SK-N-SH treated with all-trans-retinoic acid at 6 μM for 48 hours (cell line): ENCODE results near the gene OR5T1.

Experiments
- ATAC-seq: fragments of 200-7000 bp; cut with Tn5 transposase; 3 replicates; pipeline ENCODE4 v1.9.1; 2020; ENCODE audit warnings: mild to moderate bottlenecking, moderate library complexity
- ARNTL ChIP-seq: fragments of 450-650 bp; formaldehyde crosslinking; IDR thresholded peaks from 2 replicates; pipeline ENCODE4 v1.5.0; 2020; ENCODE audit warnings: low read depth, mild to moderate bottlenecking, moderate library complexity, borderline replicate concordance
- BACH2 ChIP-seq: fragments of 250-450 bp; sonication (Bioruptor Pico); IDR thresholded peaks from 2 replicates; pipeline ENCODE4 v1.9.0; 2021; ENCODE audit warnings: mild to moderate bottlenecking, borderline replicate concordance
- CSDC2 ChIP-seq: fragments of 250-450 bp; sonication (Bioruptor Pico); IDR thresholded peaks from 2 replicates; pipeline ENCODE4 v1.5.0; 2020; ENCODE audit warnings: mild to moderate bottlenecking, moderate library complexity
- ESRRG ChIP-seq: fragments of 250-450 bp; sonication (Bioruptor Pico); IDR thresholded peaks from 2 replicates; pipeline ENCODE4 v1.6.1; 2021; ENCODE audit warnings: mild to moderate bottlenecking
- ISL1 ChIP-seq: fragments of 250-450 bp; sonication (Bioruptor Pico); IDR thresholded peaks from 2 replicates; pipeline ENCODE4 v2.1.2; 2022; ENCODE audit warnings: mild to moderate bottlenecking, moderate library complexity
- OSR1 ChIP-seq: fragments of 250-450 bp; sonication (Bioruptor Pico); IDR thresholded peaks from 2 replicates; pipeline ENCODE4 v1.8.0; 2022; ENCODE audit warnings: moderate library complexity, mild to moderate bottlenecking, inconsistent platforms
- PATZ1 ChIP-seq: fragments of 250-450 bp; sonication (Bioruptor Pico); IDR thresholded peaks from 2 replicates; pipeline ENCODE4 v1.8.0; 2020; ENCODE audit warnings: mild to moderate bottlenecking, moderate library complexity, borderline replicate concordance
- POU6F1 ChIP-seq: fragments of 250-450 bp; sonication (Bioruptor Pico); IDR thresholded peaks from 2 replicates; pipeline ENCODE4 v1.8.0; 2021; ENCODE audit warnings: low read depth, mild to moderate bottlenecking, moderate library complexity, borderline replicate concordance
- RARB ChIP-seq: fragments of 250-450 bp; sonication (Bioruptor Pico); IDR thresholded peaks from 2 replicates; pipeline ENCODE4 v1.8.0; 2021; ENCODE audit warnings: mild to moderate bottlenecking, moderate library complexity
- SNAI2 ChIP-seq: fragments of 250-450 bp; sonication (Bioruptor Pico); IDR thresholded peaks from 2 replicates; pipeline ENCODE4 v1.5.0; 2020; ENCODE audit warnings: mild to moderate bottlenecking, moderate library complexity
- TCF4 ChIP-seq: fragments of 250-450 bp; sonication (Bioruptor Pico); IDR thresholded peaks from 2 replicates; pipeline ENCODE4 v1.8.0; 2021; ENCODE audit warnings: mild to moderate bottlenecking, moderate library complexity, borderline replicate concordance
- ZC3H10 ChIP-seq: fragments of 250-450 bp; sonication (Bioruptor Pico); IDR thresholded peaks from 2 replicates; pipeline ENCODE4 v1.5.1; 2021; ENCODE audit warnings: mild to moderate bottlenecking, moderate library complexity
- ZFP3 ChIP-seq: fragments of 250-450 bp; sonication (Bioruptor Pico); IDR thresholded peaks from 2 replicates; pipeline ENCODE4 v1.5.0; 2020; ENCODE audit warnings: mild to moderate bottlenecking, moderate library complexity
- ZFP30 ChIP-seq: fragments of 450-650 bp; formaldehyde crosslinking; IDR thresholded peaks from 2 replicates; pipeline ENCODE4 v1.5.0; 2022; ENCODE audit warnings: mild to moderate bottlenecking, moderate library complexity
- ZNF565 ChIP-seq: fragments of 450-650 bp; formaldehyde crosslinking; conservative IDR thresholded peaks from 2 replicates; pipeline ENCODE4 v1.5.0; 2020; ENCODE audit warnings: low read depth, mild to moderate bottlenecking, moderate library complexity
- ZNF70 ChIP-seq: fragments of 450-650 bp; formaldehyde crosslinking; IDR thresholded peaks from 2 replicates; pipeline ENCODE4 v1.5.0; 2020; ENCODE audit warnings: mild to moderate bottlenecking, moderate library complexity
- ZNF8 ChIP-seq: fragments of 450-650 bp; formaldehyde crosslinking; IDR thresholded peaks from 2 replicates; pipeline ENCODE4 v1.5.0; 2020; ENCODE audit warnings: mild to moderate bottlenecking, moderate library complexity
- TF ChIP-seq, protein P1 (sequence below): fragments of 250-450 bp; sonication (Bioruptor Pico); IDR thresholded peaks from 2 replicates; pipeline ENCODE4 v1.5.1; 2021; ENCODE audit warnings: mild to moderate bottlenecking, moderate library complexity
- TF ChIP-seq, protein P2 (sequence below): fragments of 250-450 bp; sonication (Bioruptor Pico); IDR thresholded peaks from 2 replicates; pipeline ENCODE4 v1.5.1; 2020; ENCODE audit warnings: low read depth, mild to moderate bottlenecking, moderate library complexity
- TF ChIP-seq, protein P3 (sequence below): fragments of 250-450 bp; sonication (Bioruptor Pico); IDR thresholded peaks from 2 replicates; pipeline ENCODE4 v1.5.0; 2020; ENCODE audit warnings: mild to moderate bottlenecking, moderate library complexity

OR5T1 gene

GRCh38 chr11:56273854-56274253 is at the start of gene OR5T1:
Gene OR5T1, plus strand, starts transcription at chr11:56274154. Its CDS starts 1,485 bp downstream, at chr11:56275639.
- no peak for TF ChIP-seq OSR1 (CRISPR knock-in tag)
- TF ChIP-seq, protein P1, sequence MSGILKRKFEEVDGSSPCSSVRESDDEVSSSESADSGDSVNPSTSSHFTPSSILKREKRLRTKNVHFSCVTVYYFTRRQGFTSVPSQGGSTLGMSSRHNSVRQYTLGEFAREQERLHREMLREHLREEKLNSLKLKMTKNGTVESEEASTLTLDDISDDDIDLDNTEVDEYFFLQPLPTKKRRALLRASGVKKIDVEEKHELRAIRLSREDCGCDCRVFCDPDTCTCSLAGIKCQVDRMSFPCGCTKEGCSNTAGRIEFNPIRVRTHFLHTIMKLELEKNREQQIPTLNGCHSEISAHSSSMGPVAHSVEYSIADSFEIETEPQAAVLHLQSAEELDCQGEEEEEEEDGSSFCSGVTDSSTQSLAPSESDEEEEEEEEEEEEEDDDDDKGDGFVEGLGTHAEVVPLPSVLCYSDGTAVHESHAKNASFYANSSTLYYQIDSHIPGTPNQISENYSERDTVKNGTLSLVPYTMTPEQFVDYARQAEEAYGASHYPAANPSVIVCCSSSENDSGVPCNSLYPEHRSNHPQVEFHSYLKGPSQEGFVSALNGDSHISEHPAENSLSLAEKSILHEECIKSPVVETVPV (CRISPR knock-in tag) = no peak
- no peak for TF ChIP-seq ISL1
- TF ChIP-seq SNAI2 (CRISPR knock-in tag) = no peak
- no peak for TF ChIP-seq CSDC2
- no peak for TF ChIP-seq ESRRG (CRISPR knock-in tag)
- TF ChIP-seq PATZ1 (CRISPR knock-in tag) = no peak
- no peak for TF ChIP-seq ZNF565 (CRISPR knock-in tag)
- TF ChIP-seq ZNF70 = no peak
- no peak for TF ChIP-seq ARNTL (CRISPR knock-in tag)
- TF ChIP-seq, protein P2, sequence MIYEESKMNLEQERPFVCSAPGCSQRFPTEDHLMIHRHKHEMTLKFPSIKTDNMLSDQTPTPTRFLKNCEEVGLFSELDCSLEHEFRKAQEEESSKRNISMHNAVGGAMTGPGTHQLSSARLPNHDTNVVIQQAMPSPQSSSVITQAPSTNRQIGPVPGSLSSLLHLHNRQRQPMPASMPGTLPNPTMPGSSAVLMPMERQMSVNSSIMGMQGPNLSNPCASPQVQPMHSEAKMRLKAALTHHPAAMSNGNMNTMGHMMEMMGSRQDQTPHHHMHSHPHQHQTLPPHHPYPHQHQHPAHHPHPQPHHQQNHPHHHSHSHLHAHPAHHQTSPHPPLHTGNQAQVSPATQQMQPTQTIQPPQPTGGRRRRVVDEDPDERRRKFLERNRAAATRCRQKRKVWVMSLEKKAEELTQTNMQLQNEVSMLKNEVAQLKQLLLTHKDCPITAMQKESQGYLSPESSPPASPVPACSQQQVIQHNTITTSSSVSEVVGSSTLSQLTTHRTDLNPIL (CRISPR knock-in tag) = no peak
- no peak for TF ChIP-seq POU6F1 (CRISPR knock-in tag)
- no peak for ATAC-seq

DNA sequence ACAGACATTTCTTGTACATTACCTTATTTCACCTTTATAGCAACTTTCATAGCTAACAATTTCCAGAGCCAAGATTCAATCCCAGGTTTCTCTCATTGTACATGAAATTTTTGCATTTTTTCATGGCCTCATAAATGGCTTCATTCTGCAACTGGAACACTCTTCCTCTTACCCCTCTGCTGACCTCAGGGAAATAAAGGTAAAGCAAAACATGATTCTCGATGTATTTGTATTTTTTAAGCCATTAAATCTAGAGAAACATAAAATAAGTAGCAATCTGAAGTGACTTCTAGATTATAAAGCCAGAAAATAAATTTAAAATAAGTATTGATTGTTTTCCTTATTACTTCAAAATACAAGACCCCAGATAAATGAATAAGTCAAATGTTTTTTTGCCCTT is 39.8 kb upstream of the OR5T1 start, which contains the start of gene OR5T2:
Gene OR5T2, minus strand, starts transcription at position 101 of the 400 bp plus-strand sequence. CDS start 1,193 bp downstream, outside the sequence.
- TF ChIP-seq ZNF8 (no peak), ZNF70 (no peak), TCF4 (no peak), POU6F1 (CRISPR knock-in tag) (no peak), ISL1 (no peak), ZNF565 (CRISPR knock-in tag) (no peak), ESRRG (CRISPR knock-in tag) (no peak), ZC3H10 (CRISPR knock-in tag) (no peak), RARB (CRISPR knock-in tag) (no peak), BACH2 (no peak), ZFP3 (CRISPR knock-in tag) (no peak), ZFP30 (CRISPR knock-in tag) (no peak)
- TF ChIP-seq, protein P3, sequence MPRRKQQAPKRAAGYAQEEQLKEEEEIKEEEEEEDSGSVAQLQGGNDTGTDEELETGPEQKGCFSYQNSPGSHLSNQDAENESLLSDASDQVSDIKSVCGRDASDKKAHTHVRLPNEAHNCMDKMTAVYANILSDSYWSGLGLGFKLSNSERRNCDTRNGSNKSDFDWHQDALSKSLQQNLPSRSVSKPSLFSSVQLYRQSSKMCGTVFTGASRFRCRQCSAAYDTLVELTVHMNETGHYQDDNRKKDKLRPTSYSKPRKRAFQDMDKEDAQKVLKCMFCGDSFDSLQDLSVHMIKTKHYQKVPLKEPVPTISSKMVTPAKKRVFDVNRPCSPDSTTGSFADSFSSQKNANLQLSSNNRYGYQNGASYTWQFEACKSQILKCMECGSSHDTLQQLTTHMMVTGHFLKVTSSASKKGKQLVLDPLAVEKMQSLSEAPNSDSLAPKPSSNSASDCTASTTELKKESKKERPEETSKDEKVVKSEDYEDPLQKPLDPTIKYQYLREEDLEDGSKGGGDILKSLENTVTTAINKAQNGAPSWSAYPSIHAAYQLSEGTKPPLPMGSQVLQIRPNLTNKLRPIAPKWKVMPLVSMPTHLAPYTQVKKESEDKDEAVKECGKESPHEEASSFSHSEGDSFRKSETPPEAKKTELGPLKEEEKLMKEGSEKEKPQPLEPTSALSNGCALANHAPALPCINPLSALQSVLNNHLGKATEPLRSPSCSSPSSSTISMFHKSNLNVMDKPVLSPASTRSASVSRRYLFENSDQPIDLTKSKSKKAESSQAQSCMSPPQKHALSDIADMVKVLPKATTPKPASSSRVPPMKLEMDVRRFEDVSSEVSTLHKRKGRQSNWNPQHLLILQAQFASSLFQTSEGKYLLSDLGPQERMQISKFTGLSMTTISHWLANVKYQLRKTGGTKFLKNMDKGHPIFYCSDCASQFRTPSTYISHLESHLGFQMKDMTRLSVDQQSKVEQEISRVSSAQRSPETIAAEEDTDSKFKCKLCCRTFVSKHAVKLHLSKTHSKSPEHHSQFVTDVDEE (CRISPR knock-in tag) = no peak
- TF ChIP-seq, protein P1 (CRISPR knock-in tag) = no peak
- TF ChIP-seq, protein P2 (CRISPR knock-in tag) = no peak
- no peak for ATAC-seq
